BLaER1 (cell line): ENCODE measurements around the gene CEP131.

Experiments used
- H3K27ac ChIP-seq: shearing (Covaris generic); formaldehyde crosslinking; 2 replicates; pipeline ENCODE4 v1.8.1; 2022
- H3K27me3 ChIP-seq: shearing (Covaris generic); formaldehyde crosslinking; 2 replicates; pipeline ENCODE4 v1.8.1; 2022
- H3K36me3 ChIP-seq: shearing (Covaris generic); formaldehyde crosslinking; 2 replicates; pipeline ENCODE4 v1.8.1; 2022
- H3K4me1 ChIP-seq: shearing (Covaris generic); formaldehyde crosslinking; 2 replicates; pipeline ENCODE4 v1.8.1; 2022
- H3K4me2 ChIP-seq: shearing (Covaris generic); formaldehyde crosslinking; 2 replicates; pipeline ENCODE4 v1.8.1; 2022
- H3K4me3 ChIP-seq: shearing (Covaris generic); formaldehyde crosslinking; 2 replicates; pipeline ENCODE4 v1.8.1; 2022
- H3K9ac ChIP-seq: shearing (Covaris generic); formaldehyde crosslinking; 2 replicates; pipeline ENCODE4 v1.8.1; 2022
- H3K9me3 ChIP-seq: shearing (Covaris generic); formaldehyde crosslinking; 2 replicates; pipeline ENCODE4 v1.8.1; 2022
- H4K20me1 ChIP-seq: shearing (Covaris generic); formaldehyde crosslinking; 2 replicates; pipeline ENCODE4 v1.8.1; 2022
- Cebpa-rat ChIP-seq: shearing (Covaris generic); IDR thresholded peaks from 2 replicates; pipeline ENCODE4 v1.8.1; 2022

CEP131 gene

GRCh38 chr17:81203136-81203535 is 19.6 kb downstream of the CEP131 start:
- Histone ChIP-seq H3K36me3 (peaks cover 41% of the 10 kb centered on the region), H3K9ac (no peak overlapping the region), H3K9me3 (no peaks in the 10 kb centered on the region), H3K4me2 (no peak overlapping the region), H4K20me1 (peaks cover 40% of the 10 kb centered on the region), H3K27ac (no peak overlapping the region), H3K4me3 (no peak overlapping the region), H3K4me1 (peaks cover 79% of the 10 kb centered on the region), H3K27me3 (no peaks in the 10 kb centered on the region)
- TF ChIP-seq Cebpa-rat: no peak

- Histone ChIP-seq H3K9me3 (no peaks in the 10 kb centered on the region), H3K4me1 (peaks cover 81% of the 10 kb centered on the region), H4K20me1 (peaks cover 35% of the 10 kb centered on the region), H3K27me3 (no peaks in the 10 kb centered on the region), H3K4me3 (no peak overlapping the region), H3K27ac (no peak overlapping the region), H3K9ac (no peak overlapping the region), H3K36me3 (peaks cover 46% of the 10 kb centered on the region), H3K4me2 (peak overlapping the region; percentile 31)
- TF ChIP-seq Cebpa-rat: no peak
Observed at GRCh38 chr17:81202318-81202717, 20.4 kb downstream of the CEP131 start.

DNA sequence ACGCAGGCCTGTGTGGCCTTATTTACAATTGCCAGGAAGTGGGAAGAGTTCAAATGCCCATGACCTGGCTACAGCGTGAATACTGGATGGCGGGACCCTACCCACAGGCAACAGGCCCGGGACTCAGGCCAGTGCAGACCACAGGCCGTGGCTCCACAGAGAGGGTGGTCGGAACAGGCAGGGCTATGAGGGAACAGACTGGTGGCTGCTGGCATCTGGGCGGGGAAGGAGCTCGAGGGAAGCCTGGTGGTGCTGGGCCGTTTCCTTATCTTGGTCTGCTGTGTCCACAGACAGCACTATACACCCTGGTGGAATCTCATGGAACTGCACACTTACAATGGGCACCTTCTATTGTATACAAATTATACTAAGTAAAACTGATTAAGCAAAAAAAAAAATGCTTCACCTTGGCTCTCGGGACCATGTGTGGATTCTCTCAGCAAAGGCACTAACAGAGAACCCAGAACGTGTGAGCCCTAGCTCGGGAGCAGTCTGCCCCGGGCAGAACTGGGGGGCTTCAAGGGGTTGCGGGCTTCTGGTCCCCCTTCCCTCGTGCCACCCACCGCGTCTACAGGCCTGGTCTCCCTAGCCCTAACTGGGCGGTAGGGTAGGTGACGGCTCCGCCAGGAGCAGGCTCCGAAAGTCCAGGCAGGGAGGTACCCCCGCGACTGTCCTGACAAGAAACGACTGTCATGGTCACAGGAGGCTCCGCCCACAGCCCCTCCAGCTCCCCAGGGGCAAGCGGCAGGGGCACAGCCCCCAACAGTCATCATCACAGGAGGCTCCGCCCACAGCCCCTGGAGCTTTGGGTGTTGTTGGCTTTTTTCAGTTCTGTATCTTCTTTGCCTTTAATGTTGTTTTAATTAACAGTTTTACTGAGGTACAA is 21.8 kb downstream of the CEP131 start:
- Histone ChIP-seq H3K4me1 (peaks cover 73% of the 10 kb centered on the region), H3K9ac (0 out of 2 replicates have a peak overlapping the region, but pooled peaks have one; percentile 40), H3K9me3 (no peaks in the 10 kb centered on the region), H3K4me2 (peak overlapping the region; percentile 81), H3K4me3 (no peak overlapping the region), H3K27me3 (no peaks in the 10 kb centered on the region), H3K36me3 (peaks cover 60% of the 10 kb centered on the region), H4K20me1 (peaks cover 21% of the 10 kb centered on the region; the same call in 1 of the 2 replicates), H3K27ac (peak overlapping the region; percentile 75)
- TF ChIP-seq Cebpa-rat: no peak

GRCh38 chr17:81200201-81200600 is 22.6 kb downstream of the CEP131 start:
- H3K27me3 ChIP-seq: no peaks in the 10 kb centered on the region
- no peak overlapping the region for H3K9ac ChIP-seq
- no peaks in the 10 kb centered on the region for H3K9me3 ChIP-seq
- H3K4me2 ChIP-seq: peak overlapping the region; percentile 81
- H4K20me1 ChIP-seq: 0 out of 2 replicates have a peak, but pooled peaks cover 16% of the 10 kb centered on the region
- peaks cover 67% of the 10 kb centered on the region for H3K36me3 ChIP-seq
- H3K4me3 ChIP-seq: no peak overlapping the region
- peaks cover 68% of the 10 kb centered on the region for H3K4me1 ChIP-seq
- no peak for TF ChIP-seq Cebpa-rat
- H3K27ac ChIP-seq: peak overlapping the region; percentile 75

DNA sequence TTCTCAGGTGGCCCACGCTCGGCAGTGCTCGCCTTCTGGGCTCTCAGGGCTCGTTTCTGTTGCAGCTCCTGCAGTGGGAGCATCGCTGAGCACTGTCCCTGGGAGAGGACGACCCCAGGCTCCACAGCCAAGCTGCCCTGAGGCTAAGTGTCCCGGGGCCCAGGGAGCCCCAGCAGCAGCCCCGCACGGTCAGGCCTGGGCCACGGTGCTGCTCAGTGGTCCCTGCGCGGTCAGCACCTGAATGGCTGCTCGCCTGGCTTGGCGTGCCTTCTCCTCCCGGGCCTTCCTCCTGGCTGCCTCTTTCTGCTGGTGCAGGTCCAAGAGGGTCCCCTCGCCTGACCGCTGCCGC is 23.3 kb downstream of the CEP131 start:
- Histone ChIP-seq H3K36me3 (peaks cover 75% of the 10 kb centered on the region), H3K4me2 (no peak overlapping the region), H3K27ac (no peak overlapping the region), H4K20me1 (0 out of 2 replicates have a peak, but pooled peaks cover 13% of the 10 kb centered on the region), H3K4me3 (no peak overlapping the region), H3K27me3 (no peaks in the 10 kb centered on the region), H3K4me1 (peaks cover 61% of the 10 kb centered on the region), H3K9ac (no peak overlapping the region), H3K9me3 (no peaks in the 10 kb centered on the region)
- TF ChIP-seq Cebpa-rat: no peak

- Histone ChIP-seq H3K27ac (no peak overlapping the region), H3K4me3 (no peak overlapping the region), H3K9me3 (no peaks in the 10 kb centered on the region), H3K36me3 (peaks cover 75% of the 10 kb centered on the region), H3K4me2 (no peak overlapping the region), H3K4me1 (peaks cover 56% of the 10 kb centered on the region), H3K27me3 (no peaks in the 10 kb centered on the region), H4K20me1 (0 out of 2 replicates have a peak, but pooled peaks cover 8% of the 10 kb centered on the region), H3K9ac (no peak overlapping the region)
- no peak for TF ChIP-seq Cebpa-rat
Observed at GRCh38 chr17:81198826-81199481, 23.8 kb downstream of the CEP131 start.

DNA sequence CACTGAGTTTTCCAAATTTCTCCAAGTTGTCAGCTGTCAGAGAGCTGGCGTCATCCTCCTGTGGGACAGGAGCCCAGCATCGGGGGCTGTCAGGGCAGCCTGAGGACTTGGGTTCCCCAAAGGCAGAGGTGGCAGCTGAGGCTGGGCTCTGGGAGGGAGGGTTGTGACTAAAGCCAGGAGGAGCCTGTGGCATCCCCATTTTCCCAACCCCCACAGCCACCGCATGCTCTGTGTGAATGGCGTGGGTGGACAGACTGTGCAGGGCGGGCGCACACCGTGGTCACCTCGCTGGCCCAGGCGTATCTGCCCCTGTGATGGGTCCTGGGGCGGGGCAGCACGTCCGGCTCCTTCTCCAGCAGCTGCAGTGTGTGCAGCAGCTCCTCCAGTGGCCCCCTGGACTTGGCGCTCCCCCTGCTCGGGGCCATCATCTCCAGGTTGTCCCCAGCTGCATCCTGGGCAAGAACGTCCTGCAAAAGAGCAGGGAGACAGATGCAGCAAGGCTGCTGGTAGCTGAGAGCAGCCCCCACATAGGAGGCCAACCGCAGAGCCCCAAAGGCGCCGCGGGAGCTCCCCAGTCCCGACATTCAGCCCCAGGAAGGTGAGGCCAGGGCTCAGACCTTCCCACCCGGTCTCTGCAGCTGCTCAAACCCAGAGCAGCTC is 24.8 kb downstream of the CEP131 start:
- H4K20me1 ChIP-seq: no peaks in the 10 kb centered on the region
- H3K36me3 ChIP-seq: peaks cover 75% of the 10 kb centered on the region
- H3K4me1 ChIP-seq: peaks cover 53% of the 10 kb centered on the region
- H3K9me3 ChIP-seq: no peaks in the 10 kb centered on the region
- TF ChIP-seq Cebpa-rat: no peak
- H3K27ac ChIP-seq: no peak overlapping the region
- H3K4me3 ChIP-seq: no peak overlapping the region
- peak overlapping the region; percentile 52 for H3K4me2 ChIP-seq
- H3K9ac ChIP-seq: no peak overlapping the region
- no peaks in the 10 kb centered on the region for H3K27me3 ChIP-seq

- TF ChIP-seq Cebpa-rat: no peak
- Histone ChIP-seq H3K27ac (peak overlapping the region; percentile 49), H3K4me1 (peaks cover 47% of the 10 kb centered on the region), H4K20me1 (no peaks in the 10 kb centered on the region), H3K9ac (no peak overlapping the region), H3K4me3 (no peak overlapping the region), H3K27me3 (no peaks in the 10 kb centered on the region), H3K9me3 (no peaks in the 10 kb centered on the region), H3K36me3 (peaks cover 78% of the 10 kb centered on the region), H3K4me2 (peak overlapping the region; percentile 52)
Observed at GRCh38 chr17:81197409-81197795, 25.4 kb downstream of the CEP131 start.

DNA sequence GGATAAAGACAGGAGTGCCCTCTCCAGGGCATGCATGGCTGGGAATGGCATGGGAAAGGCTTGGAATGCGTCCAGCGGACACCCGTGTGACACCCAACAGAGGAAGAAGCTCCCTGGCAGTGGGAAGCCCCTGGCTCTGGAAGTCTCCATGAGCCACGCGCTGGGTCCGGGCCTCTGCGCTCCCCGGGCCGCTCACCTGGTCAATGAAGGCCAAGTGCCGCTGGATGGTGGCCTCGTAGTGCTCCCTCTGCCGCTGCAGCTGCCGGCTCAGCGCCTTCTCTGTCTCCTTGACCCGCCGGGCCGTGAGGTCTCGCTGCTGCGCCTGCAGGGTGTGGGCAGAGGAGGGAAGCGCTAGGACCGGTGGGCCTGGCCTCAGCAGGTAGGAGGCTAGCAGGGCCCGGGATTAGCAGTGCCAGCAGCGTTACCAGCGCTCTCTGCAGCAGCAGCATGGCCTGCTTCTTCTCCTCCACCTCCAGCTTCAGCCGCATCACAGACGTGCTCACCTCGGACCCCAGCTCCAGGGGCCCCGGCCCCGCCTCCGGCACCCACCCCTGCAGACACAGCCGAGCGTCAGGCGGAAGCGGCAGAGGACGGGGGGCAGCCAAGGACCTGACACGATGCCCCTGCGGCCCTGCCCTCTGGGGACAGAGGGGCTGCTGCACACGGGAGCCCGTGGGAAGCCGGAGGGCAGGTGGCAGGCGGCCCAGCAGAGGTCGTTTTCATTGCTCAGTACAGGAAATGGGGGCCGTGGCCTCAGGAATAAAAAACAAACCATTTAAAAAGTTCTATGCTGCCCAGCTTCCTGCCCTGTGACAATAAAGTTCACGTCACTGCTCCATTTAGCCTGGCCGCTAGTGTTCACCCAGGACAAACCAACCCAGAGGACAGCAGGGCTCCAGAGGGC is 26.0 kb downstream of the CEP131 start:
- Histone ChIP-seq H3K27me3 (no peaks in the 10 kb centered on the region), H3K36me3 (peaks cover 83% of the 10 kb centered on the region), H4K20me1 (no peaks in the 10 kb centered on the region), H3K9ac (no peak overlapping the region), H3K4me1 (peaks cover 42% of the 10 kb centered on the region), H3K4me2 (peak overlapping the region; percentile 52), H3K4me3 (no peak overlapping the region), H3K9me3 (no peaks in the 10 kb centered on the region), H3K27ac (peak overlapping the region; percentile 49)
- no peak for TF ChIP-seq Cebpa-rat
